SK-N-MC (cell line): Measurements from ENCODE around the gene CXXC5.

ENCODE experiments used
- EZH2 ChIP-seq: fragments of 200-600 bp; sonication (generic); IDR thresholded peaks from one replicate; pipeline ENCODE4 v1.6.1; 2017; ENCODE audit warnings: antibody characterized with exemption
- POLR2AphosphoS5 ChIP-seq: IDR thresholded peaks from 2 replicates; pipeline ENCODE4 v1.6.1; 2012; ENCODE audit warnings: mild to moderate bottlenecking, low read depth, low read length, borderline replicate concordance

- TF ChIP-seq POLR2AphosphoS5: no peak
- no peak for TF ChIP-seq EZH2
Observed at GRCh38 chr5:139651853-139652787, 4.0 kb downstream of the CXXC5 start.
